Measurements from ENCODE around the gene NFKBIA.
"Not testable (repeated sequence)": the region's sequence is repeated elsewhere in the genome, so short reads cannot be mapped to it uniquely, and the experiment has no call there.

The NFKBIA gene

GRCh38 chr14:35368139-35368460, 36.4 kb downstream of the NFKBIA start:
- no peak for DNase-seq (ENCODE audit: low read depth)

GRCh38 chr14:35367056-35367372, 37.5 kb downstream of the NFKBIA start:
- DNase-seq (ENCODE audit: low read depth), result no peak

GRCh38 chr14:35366521-35366976, 38.0 kb downstream of the NFKBIA start:
- no peak for DNase-seq (ENCODE audit: low read depth)

- peak; percentile 18 for DNase-seq (ENCODE audit: low read depth)
Measured at GRCh38 chr14:35366056-35366451, 38.5 kb downstream of the NFKBIA start.

- peak; percentile 66 for DNase-seq (ENCODE audit: low read depth)
Measured at GRCh38 chr14:35365130-35366055, 39.2 kb downstream of the NFKBIA start.

- no peak for DNase-seq (ENCODE audit: low read depth)
Measured at GRCh38 chr14:35362911-35363374, 41.6 kb downstream of the NFKBIA start.

GRCh38 chr14:35362450-35362849, 42.1 kb downstream of the NFKBIA start:
- DNase-seq (ENCODE audit: low read depth), result no peak

- no peak for DNase-seq (ENCODE audit: low read depth)
Measured at GRCh38 chr14:35361141-35361480, 43.4 kb downstream of the NFKBIA start.

- not testable (repeated sequence) for DNase-seq (ENCODE audit: low read depth)
Measured at GRCh38 chr14:35359655-35360054, 44.9 kb downstream of the NFKBIA start.

GRCh38 chr14:35355981-35356841, 48.3 kb downstream of the NFKBIA start:
- no peak for DNase-seq (ENCODE audit: low read depth)

GRCh38 chr14:35355235-35355634, 49.3 kb downstream of the NFKBIA start:
- DNase-seq (ENCODE audit: low read depth), result not testable (repeated sequence)

GRCh38 chr14:35353409-35354172, 51.0 kb downstream of the NFKBIA start:
- DNase-seq (ENCODE audit: low read depth), result no peak

GRCh38 chr14:35352274-35353233, 52.0 kb downstream of the NFKBIA start:
- DNase-seq (ENCODE audit: low read depth), result no peak

- DNase-seq (ENCODE audit: low read depth), result no peak
Measured at GRCh38 chr14:35351897-35352273, 52.7 kb downstream of the NFKBIA start.

All from activated T-helper 9 cell treated with anti-CD3 and anti-CD28 coated beads, Interleukin-2, amount 50 U/mL, for 16 hours (primary cell).